IMR-90 (cell line): ENCODE data around the gene PADI2. TPM values are rescaled to one million over a fixed set of nuclear protein-coding genes. Genes with fewer than 3 reads are reported as not detected.
A peak's percentile ranks its signal among the peaks of the same experiment; 100 is the strongest.

Source experiments
- ATAC-seq: fragments of 200-7000 bp; cut with Tn5 transposase; 2 replicates; pipeline ENCODE4 v1.9.1; 2020; ENCODE audit warnings: low read depth, mild to moderate bottlenecking, moderate library complexity
- BruUV-seq: library from RNA; stranded (reverse); fragments of 400-500 nt; replicated peaks from 2 replicates; lab custom pipeline; 2021; lab: Mats Ljungman, UMichigan
- CTCF ChIA-PET: fragments of 300-600 bp; formaldehyde crosslinking; extraction: SDS; loops from one replicate; lab custom pipeline; 2021; ENCODE audit warnings: antibody characterized with exemption; lab: Yijun Ruan, JAX
- POLR2A ChIA-PET: fragments of 300-600 bp; sonication (Branson Sonifier 250); formaldehyde crosslinking; loops from one replicate; lab custom pipeline; 2022; ENCODE audit warnings: antibody characterized with exemption; ENCODE audit not compliant: unreplicated experiment; lab: Charles Lee
- DNase-seq: peaks from one replicate; pipeline ENCODE4 v3.0.0; 2013
- H2AFZ ChIP-seq: replicated peaks from 2 replicates; pipeline ENCODE3; 2013; ENCODE audit warnings: low read length, mild to moderate bottlenecking; ENCODE audit not compliant: poor library complexity
- H2AK5ac ChIP-seq: 2 replicates; pipeline ENCODE4 v1.6.1; 2013; ENCODE audit warnings: low read depth, low read length, inconsistent platforms
- H2AK9ac ChIP-seq: replicated peaks from 2 replicates; pipeline ENCODE3; 2013; ENCODE audit warnings: mild to moderate bottlenecking, low read depth, low read length, moderate library complexity; ENCODE audit not compliant: poor library complexity
- H2BK120ac ChIP-seq: 2 replicates; pipeline ENCODE4 v1.6.1; 2013; ENCODE audit warnings: low read depth, low read length, inconsistent platforms
- H2BK15ac ChIP-seq: 3 replicates; pipeline ENCODE4 v1.6.1; 2013; ENCODE audit warnings: low read depth, low read length, inconsistent platforms
- H2BK20ac ChIP-seq: 2 replicates; pipeline ENCODE4 v1.6.1; 2013; ENCODE audit warnings: low read depth, mild to moderate bottlenecking, inconsistent platforms, low read length, moderate library complexity
- H2BK5ac ChIP-seq: 2 replicates; pipeline ENCODE4 v1.6.1; 2013; ENCODE audit warnings: mild to moderate bottlenecking, low read depth, low read length, inconsistent platforms; ENCODE audit not compliant: poor library complexity, severe bottlenecking
- H3K14ac ChIP-seq: replicated peaks from 2 replicates; pipeline ENCODE4 v1.6.1; 2013; ENCODE audit warnings: low read depth, low read length, inconsistent platforms
- H3K18ac ChIP-seq: 2 replicates; pipeline ENCODE4 v1.6.1; 2013; ENCODE audit warnings: low read depth, low read length, control low read depth
- H3K23ac ChIP-seq: 2 replicates; pipeline ENCODE4 v1.6.1; 2013; ENCODE audit warnings: low read depth, low read length, inconsistent platforms
- H3K27ac ChIP-seq: 2 replicates; pipeline ENCODE4 v1.5.1; 2013; ENCODE audit warnings: mild to moderate bottlenecking, control low read depth, low read length; ENCODE audit not compliant: insufficient read depth
- H3K27me3 ChIP-seq: 2 replicates; pipeline ENCODE4 v1.6.1; 2013; ENCODE audit warnings: low read length; ENCODE audit not compliant: control insufficient read depth, insufficient read depth
- H3K36me3 ChIP-seq: 2 replicates; pipeline ENCODE4 v1.6.1; 2013; ENCODE audit warnings: low read length, mixed read lengths; ENCODE audit not compliant: control insufficient read depth, insufficient read depth
- H3K4ac ChIP-seq: 2 replicates; pipeline ENCODE4 v1.6.1; 2013; ENCODE audit warnings: low read depth, low read length, inconsistent platforms
- H3K4me1 ChIP-seq: 2 replicates; pipeline ENCODE4 v1.6.1; 2013; ENCODE audit warnings: low read length, mixed read lengths; ENCODE audit not compliant: control insufficient read depth, insufficient read depth
- H3K4me2 ChIP-seq: 2 replicates; pipeline ENCODE4 v1.6.1; 2013; ENCODE audit warnings: low read depth, mild to moderate bottlenecking, control low read depth, low read length, moderate library complexity
- H3K4me3 ChIP-seq: 2 replicates; pipeline ENCODE4 v1.5.1; 2013; ENCODE audit warnings: low read depth, mild to moderate bottlenecking, control low read depth, low read length, moderate library complexity; ENCODE audit not compliant: insufficient read depth
- H3K56ac ChIP-seq: 2 replicates; pipeline ENCODE4 v1.6.1; 2013; ENCODE audit warnings: low read length, inconsistent platforms; ENCODE audit not compliant: insufficient read depth; ENCODE audit errors: extremely low read depth
- H3K79me1 ChIP-seq, 2 experiments: 2 replicates each; pipeline ENCODE4 v1.6.1; 2013; ENCODE audit warnings: low read length in 2 of 2, inconsistent platforms in 1 of 2, low read depth in 1 of 2
- H3K9ac ChIP-seq: 2 replicates; pipeline ENCODE4 v1.6.1; 2013; ENCODE audit warnings: low read depth, low read length, control low read depth
- H3K9me1 ChIP-seq: 2 replicates; pipeline ENCODE4 v1.6.1; 2013; ENCODE audit warnings: low read length, inconsistent platforms; ENCODE audit not compliant: insufficient read depth
- H3K9me3 ChIP-seq: 2 replicates; pipeline ENCODE4 v1.6.1; 2013; ENCODE audit warnings: low read length; ENCODE audit not compliant: control insufficient read depth, insufficient read depth
- H4K20me1 ChIP-seq: 2 replicates; pipeline ENCODE4 v1.6.1; 2013; ENCODE audit warnings: low read length, inconsistent platforms; ENCODE audit not compliant: insufficient read depth
- H4K5ac ChIP-seq: 2 replicates; pipeline ENCODE4 v1.6.1; 2013; ENCODE audit warnings: mild to moderate bottlenecking, low read depth, low read length, control low read depth
- H4K8ac ChIP-seq, 2 experiments: 2 replicates each; pipeline ENCODE4 v1.6.1; 2013; ENCODE audit warnings: low read depth in 2 of 2, low read length in 2 of 2, control low read depth in 1 of 2, inconsistent platforms in 1 of 2
- H4K91ac ChIP-seq: 2 replicates; pipeline ENCODE4 v1.6.1; 2013; ENCODE audit warnings: low read depth, low read length, inconsistent platforms; ENCODE audit not compliant: insufficient read depth
- BHLHE40 ChIP-seq: fragments of 150-350 bp; IDR thresholded peaks from 2 replicates; pipeline ENCODE4 v1.6.1; 2016; ENCODE audit warnings: mild to moderate bottlenecking, low read depth, low read length
- CEBPB ChIP-seq: IDR thresholded peaks from 2 replicates; pipeline ENCODE4 v1.6.1; 2012; ENCODE audit warnings: low read depth, low read length, improper control_type of control experiment
- FOS ChIP-seq: fragments of 150-350 bp; IDR thresholded peaks from 2 replicates; pipeline ENCODE4 v1.6.1; 2016; ENCODE audit warnings: low read depth, low read length
- MAFK ChIP-seq: IDR thresholded peaks from 2 replicates; pipeline ENCODE4 v1.6.1; 2012; ENCODE audit warnings: low read depth, low read length, improper control_type of control experiment
- MXI1 ChIP-seq: IDR thresholded peaks from 2 replicates; pipeline ENCODE4 v1.6.1; 2012; ENCODE audit warnings: low read depth, mild to moderate bottlenecking, low read length, moderate library complexity, borderline replicate concordance
- RAD21 ChIP-seq: IDR thresholded peaks from 2 replicates; pipeline ENCODE4 v1.6.1; 2012; ENCODE audit warnings: low read length, improper control_type of control experiment
- SMC3 ChIP-seq: fragments of 150-350 bp; IDR thresholded peaks from 2 replicates; pipeline ENCODE4 v1.6.1; 2016; ENCODE audit warnings: low read depth, mild to moderate bottlenecking, antibody characterized with exemption, low read length, moderate library complexity
- WGBS, 2 experiments: methylation state at CpG; one replicate each; pipeline versions ENCODE4 v1.1.5 to v1.1.7; 2013; ENCODE audit warnings: missing lambda C conversion rate in 2 of 2; ENCODE audit not compliant: insufficient read length in 1 of 2; ENCODE audit errors: extremely low coverage in 2 of 2; 5-methylcytosine and 5-hydroxymethylcytosine counted together
- dilution Hi-C: fragments of 300-500 bp; cut with HindIII; formaldehyde crosslinking; loops from one replicate; pipeline ENCODE4 v1.14.3; 2018; ENCODE audit warnings: low sequenced_read_pairs; ENCODE audit not compliant: unreplicated experiment
- in situ Hi-C: fragments of 300-500 bp; cut with MboI; formaldehyde crosslinking; loops from 3 replicates; pipeline ENCODE4 v1.14.3; 2019; ENCODE audit warnings: low sequenced_read_pairs, inconsistent platforms, mixed read lengths
- intact Hi-C: fragments of 100-400 bp; cut with micrococcal nuclease; formaldehyde crosslinking; loops from 2 replicates; pipeline ENCODE4 v1.10.0; 2022
- polyA plus RNA-seq, 3 experiments: library from polyadenylated mRNA; depleted of rRNA; stranded (reverse); fragments of >200 nt; gene quantifications; 2 replicates each; pipeline ENCODE4 v1.2.3, GENCODE V29; 2012; ENCODE audit warnings: low replicate concordance in 1 of 3
- total RNA-seq: library from RNA; depleted of rRNA; stranded (reverse); fragments of >200 nt; gene quantifications from 2 replicates; pipeline ENCODE4 v1.2.3, GENCODE V29; 2012
- TF ChIP-seq, protein P1 (sequence below): fragments of 150-350 bp; IDR thresholded peaks from 2 replicates; pipeline ENCODE4 v1.6.1; 2016; ENCODE audit warnings: low read depth, mild to moderate bottlenecking, low read length, moderate library complexity, borderline replicate concordance
- TF ChIP-seq, protein P2 (sequence below): fragments of 150-350 bp; IDR thresholded peaks from 2 replicates; pipeline ENCODE4 v1.6.1; 2017; ENCODE audit warnings: mild to moderate bottlenecking, antibody characterized with exemption, low read length, low read depth
- TF ChIP-seq, protein P3 (sequence below): conservative IDR thresholded peaks from 2 replicates; pipeline ENCODE4 v1.5.1; 2012; ENCODE audit warnings: mild to moderate bottlenecking, low read depth, low read length, improper control_type of control experiment

The PADI2 gene
- total and polyA plus RNA-seq, 2 of the 4 experiments (the other 2 are of a cell fraction): not detected

DNA sequence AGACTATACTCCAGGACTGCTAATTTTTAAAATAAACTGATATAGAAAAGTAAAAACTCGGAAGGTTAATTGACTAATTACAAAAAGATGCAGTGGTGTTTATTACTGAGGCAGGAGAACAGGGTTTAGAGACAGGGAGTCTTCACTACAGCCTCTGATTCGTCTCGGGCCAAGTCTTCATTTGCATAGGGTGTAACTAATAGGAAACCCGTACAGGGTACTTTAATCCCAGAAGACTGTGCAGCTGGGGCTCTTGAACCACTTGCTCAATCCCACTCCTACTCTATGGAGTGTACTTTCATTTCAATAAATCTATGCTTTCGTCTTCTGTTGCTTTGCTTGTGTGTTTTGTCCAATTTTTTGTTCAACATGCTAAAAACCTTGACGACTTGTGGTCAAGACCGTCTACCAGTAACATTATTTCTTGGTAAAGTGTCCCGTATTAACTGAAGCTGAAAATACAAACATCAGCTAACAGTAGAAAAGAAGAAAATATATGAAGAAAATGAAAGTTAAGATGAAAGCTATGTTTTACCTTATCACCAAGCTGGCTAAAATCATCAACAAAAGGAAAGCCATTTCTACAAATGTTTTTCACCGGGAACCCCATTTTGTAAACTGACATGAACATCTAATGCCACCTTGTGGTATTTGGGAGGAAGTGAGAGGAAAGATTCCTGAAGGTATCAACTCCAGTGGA, 73.5 kb downstream of the PADI2 start:
- H3K56ac ChIP-seq: no peak overlapping the region
- no TSS peak for BruUV-seq
- ATAC-seq (peak; percentile 78), DNase-seq (peak; percentile 72)
- dilution Hi-C loops (no loop called here), intact Hi-C loops (loop anchor here (1.0 kb wide), 1 partner anchor 94 kb away; no protein-coding TSS in a partner anchor), in situ Hi-C loops (loop anchor here (25.0 kb wide), 1 partner anchor 433 kb away; the partner anchor contains the start of gene NBPF1)
- no CpG with 5 or more reads among the region's 9 CpGs for WGBS, 2 experiments
- no peak overlapping the region for H2BK20ac ChIP-seq
- H3K9ac ChIP-seq: no peak overlapping the region; the same call in 1 of the 2 replicates
- TF ChIP-seq BHLHE40 (no peak), SMC3 (peak; percentile 83), MXI1 (no peak), FOS (no peak), RAD21 (peak; percentile 79), MAFK (no peak), CEBPB (0 out of 2 replicates have a peak, but pooled peaks have one; percentile 1)
- TF ChIP-seq, protein P1, sequence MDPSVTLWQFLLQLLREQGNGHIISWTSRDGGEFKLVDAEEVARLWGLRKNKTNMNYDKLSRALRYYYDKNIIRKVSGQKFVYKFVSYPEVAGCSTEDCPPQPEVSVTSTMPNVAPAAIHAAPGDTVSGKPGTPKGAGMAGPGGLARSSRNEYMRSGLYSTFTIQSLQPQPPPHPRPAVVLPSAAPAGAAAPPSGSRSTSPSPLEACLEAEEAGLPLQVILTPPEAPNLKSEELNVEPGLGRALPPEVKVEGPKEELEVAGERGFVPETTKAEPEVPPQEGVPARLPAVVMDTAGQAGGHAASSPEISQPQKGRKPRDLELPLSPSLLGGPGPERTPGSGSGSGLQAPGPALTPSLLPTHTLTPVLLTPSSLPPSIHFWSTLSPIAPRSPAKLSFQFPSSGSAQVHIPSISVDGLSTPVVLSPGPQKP: no peak
- TF ChIP-seq, protein P2, sequence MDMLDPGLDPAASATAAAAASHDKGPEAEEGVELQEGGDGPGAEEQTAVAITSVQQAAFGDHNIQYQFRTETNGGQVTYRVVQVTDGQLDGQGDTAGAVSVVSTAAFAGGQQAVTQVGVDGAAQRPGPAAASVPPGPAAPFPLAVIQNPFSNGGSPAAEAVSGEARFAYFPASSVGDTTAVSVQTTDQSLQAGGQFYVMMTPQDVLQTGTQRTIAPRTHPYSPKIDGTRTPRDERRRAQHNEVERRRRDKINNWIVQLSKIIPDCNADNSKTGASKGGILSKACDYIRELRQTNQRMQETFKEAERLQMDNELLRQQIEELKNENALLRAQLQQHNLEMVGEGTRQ: no peak
- TF ChIP-seq, protein P3, sequence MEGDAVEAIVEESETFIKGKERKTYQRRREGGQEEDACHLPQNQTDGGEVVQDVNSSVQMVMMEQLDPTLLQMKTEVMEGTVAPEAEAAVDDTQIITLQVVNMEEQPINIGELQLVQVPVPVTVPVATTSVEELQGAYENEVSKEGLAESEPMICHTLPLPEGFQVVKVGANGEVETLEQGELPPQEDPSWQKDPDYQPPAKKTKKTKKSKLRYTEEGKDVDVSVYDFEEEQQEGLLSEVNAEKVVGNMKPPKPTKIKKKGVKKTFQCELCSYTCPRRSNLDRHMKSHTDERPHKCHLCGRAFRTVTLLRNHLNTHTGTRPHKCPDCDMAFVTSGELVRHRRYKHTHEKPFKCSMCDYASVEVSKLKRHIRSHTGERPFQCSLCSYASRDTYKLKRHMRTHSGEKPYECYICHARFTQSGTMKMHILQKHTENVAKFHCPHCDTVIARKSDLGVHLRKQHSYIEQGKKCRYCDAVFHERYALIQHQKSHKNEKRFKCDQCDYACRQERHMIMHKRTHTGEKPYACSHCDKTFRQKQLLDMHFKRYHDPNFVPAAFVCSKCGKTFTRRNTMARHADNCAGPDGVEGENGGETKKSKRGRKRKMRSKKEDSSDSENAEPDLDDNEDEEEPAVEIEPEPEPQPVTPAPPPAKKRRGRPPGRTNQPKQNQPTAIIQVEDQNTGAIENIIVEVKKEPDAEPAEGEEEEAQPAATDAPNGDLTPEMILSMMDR: peak; percentile 78
- no peaks in the 10 kb centered on the region for H3K4me1 ChIP-seq
- H3K4ac ChIP-seq: no peak overlapping the region
- H3K23ac ChIP-seq: no peak overlapping the region
- ChIA-PET POLR2A (no interaction called here), CTCF (interaction anchor here (0.6 to 1.4 kb wide), 10 partner anchors 12 to 476 kb away, joined by 3 to 12 read pairs (median 4); partner anchors contain the start of gene MFAP2)
- no peak overlapping the region for H2AFZ ChIP-seq
- no peak overlapping the region for H2AK9ac ChIP-seq
- peak overlapping the region; percentile 31 for H3K4me2 ChIP-seq
- peaks cover 18% of the 10 kb centered on the region for H4K20me1 ChIP-seq
- no peak overlapping the region for H4K91ac ChIP-seq
- H3K9me3 ChIP-seq: no peaks in the 10 kb centered on the region
- H4K5ac ChIP-seq: no peak overlapping the region
- no peak overlapping the region for H4K8ac ChIP-seq
- peaks cover 22 to 39% of the 10 kb centered on the region in 2 experiments for H3K79me1 ChIP-seq
- no peak overlapping the region for H3K14ac ChIP-seq
- H2AK5ac ChIP-seq: no peak overlapping the region
- H3K27me3 ChIP-seq: no peaks in the 10 kb centered on the region
- no peak overlapping the region for H2BK120ac ChIP-seq
- no peaks in the 10 kb centered on the region for H3K9me1 ChIP-seq
- peaks cover 23% of the 10 kb centered on the region for H3K36me3 ChIP-seq
- no peak overlapping the region for H3K18ac ChIP-seq
- H3K4me3 ChIP-seq: no peak overlapping the region
- no peak overlapping the region for H3K27ac ChIP-seq
- H2BK5ac ChIP-seq: no peak overlapping the region
- no peak overlapping the region for H2BK15ac ChIP-seq
